Measurements from ENCODE around the gene HIPK3. TPM values are rescaled to one million over a fixed set of nuclear protein-coding genes. Genes with fewer than 3 reads are reported as not detected.

HIPK3 gene
- total RNA-seq, 1 experiment from 2014 or later = 68.5 TPM

DNA sequence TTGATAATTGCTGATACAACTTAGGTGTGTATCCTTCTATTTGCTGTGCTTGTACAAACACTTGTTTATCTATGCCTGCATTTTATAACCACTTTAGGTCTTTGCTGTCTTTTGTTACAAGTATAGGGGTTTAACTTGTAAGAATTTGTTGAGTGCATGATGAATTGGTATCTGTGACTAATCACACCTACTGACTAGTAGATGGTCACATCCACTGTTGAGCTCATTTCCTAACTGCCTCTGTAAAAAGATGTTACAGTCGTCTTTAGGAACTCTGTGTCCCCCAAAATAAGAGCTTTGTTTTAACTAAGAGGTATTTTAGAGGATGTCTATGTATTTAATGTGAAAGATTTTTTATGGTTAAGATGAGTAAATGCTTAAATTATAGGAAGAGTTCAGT lies 60.5 kb downstream of the HIPK3 start:
- intact Hi-C loops (cut with micrococcal nuclease; ENCODE audit: unreplicated experiment) = no loop called here
- Histone ChIP-seq H3K36me3 (ENCODE audit: control insufficient read depth, insufficient read depth, low read length) (no peaks in the 10 kb centered on the region), H3K4me1 (peaks cover 21% of the 10 kb centered on the region), H3K4me3 (ENCODE audit: low read depth, low read length) (no peak overlapping the region), H3K27me3 (replicated peaks; ENCODE audit: control insufficient read depth, insufficient read depth, low read length) (no peaks in the 10 kb centered on the region), H3K9me3 (no peaks in the 10 kb centered on the region)
- no peaks in the 10 kb centered on the region for H3K9me3 Mint-ChIP-seq (ENCODE audit: unreplicated experiment)
- no peaks in the 10 kb centered on the region for H3K4me1 Mint-ChIP-seq (ENCODE audit: low read depth, unreplicated experiment)
- no TSS peak for BruUV-seq (replicated peaks)
- no peak overlapping the region for H3K4me3 Mint-ChIP-seq (ENCODE audit: unreplicated experiment)
- H3K27ac Mint-ChIP-seq (ENCODE audit: unreplicated experiment) = no peak overlapping the region
- ChIA-PET CTCF (interaction anchor here (0.6 kb wide), 1 partner anchor 40 kb away, joined by 3 read pairs; no protein-coding TSS in a partner anchor), POLR2A (no interaction called here)
- H3K27me3 Mint-ChIP-seq (ENCODE audit: insufficient read depth, unreplicated experiment) = no peaks in the 10 kb centered on the region
- TF ChIP-seq, protein P1, sequence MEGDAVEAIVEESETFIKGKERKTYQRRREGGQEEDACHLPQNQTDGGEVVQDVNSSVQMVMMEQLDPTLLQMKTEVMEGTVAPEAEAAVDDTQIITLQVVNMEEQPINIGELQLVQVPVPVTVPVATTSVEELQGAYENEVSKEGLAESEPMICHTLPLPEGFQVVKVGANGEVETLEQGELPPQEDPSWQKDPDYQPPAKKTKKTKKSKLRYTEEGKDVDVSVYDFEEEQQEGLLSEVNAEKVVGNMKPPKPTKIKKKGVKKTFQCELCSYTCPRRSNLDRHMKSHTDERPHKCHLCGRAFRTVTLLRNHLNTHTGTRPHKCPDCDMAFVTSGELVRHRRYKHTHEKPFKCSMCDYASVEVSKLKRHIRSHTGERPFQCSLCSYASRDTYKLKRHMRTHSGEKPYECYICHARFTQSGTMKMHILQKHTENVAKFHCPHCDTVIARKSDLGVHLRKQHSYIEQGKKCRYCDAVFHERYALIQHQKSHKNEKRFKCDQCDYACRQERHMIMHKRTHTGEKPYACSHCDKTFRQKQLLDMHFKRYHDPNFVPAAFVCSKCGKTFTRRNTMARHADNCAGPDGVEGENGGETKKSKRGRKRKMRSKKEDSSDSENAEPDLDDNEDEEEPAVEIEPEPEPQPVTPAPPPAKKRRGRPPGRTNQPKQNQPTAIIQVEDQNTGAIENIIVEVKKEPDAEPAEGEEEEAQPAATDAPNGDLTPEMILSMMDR (IDR thresholded peaks at IDR 0.05; ENCODE audit: insufficient read depth in 1 of 2, low read depth in 1 of 2, low read length in 1 of 2, severe bottlenecking in 1 of 2, unreplicated experiment in 1 of 2) = no peak
- no peak for DNase-seq
- H3K36me3 Mint-ChIP-seq (ENCODE audit: insufficient read depth, unreplicated experiment) = no peaks in the 10 kb centered on the region

DNA sequence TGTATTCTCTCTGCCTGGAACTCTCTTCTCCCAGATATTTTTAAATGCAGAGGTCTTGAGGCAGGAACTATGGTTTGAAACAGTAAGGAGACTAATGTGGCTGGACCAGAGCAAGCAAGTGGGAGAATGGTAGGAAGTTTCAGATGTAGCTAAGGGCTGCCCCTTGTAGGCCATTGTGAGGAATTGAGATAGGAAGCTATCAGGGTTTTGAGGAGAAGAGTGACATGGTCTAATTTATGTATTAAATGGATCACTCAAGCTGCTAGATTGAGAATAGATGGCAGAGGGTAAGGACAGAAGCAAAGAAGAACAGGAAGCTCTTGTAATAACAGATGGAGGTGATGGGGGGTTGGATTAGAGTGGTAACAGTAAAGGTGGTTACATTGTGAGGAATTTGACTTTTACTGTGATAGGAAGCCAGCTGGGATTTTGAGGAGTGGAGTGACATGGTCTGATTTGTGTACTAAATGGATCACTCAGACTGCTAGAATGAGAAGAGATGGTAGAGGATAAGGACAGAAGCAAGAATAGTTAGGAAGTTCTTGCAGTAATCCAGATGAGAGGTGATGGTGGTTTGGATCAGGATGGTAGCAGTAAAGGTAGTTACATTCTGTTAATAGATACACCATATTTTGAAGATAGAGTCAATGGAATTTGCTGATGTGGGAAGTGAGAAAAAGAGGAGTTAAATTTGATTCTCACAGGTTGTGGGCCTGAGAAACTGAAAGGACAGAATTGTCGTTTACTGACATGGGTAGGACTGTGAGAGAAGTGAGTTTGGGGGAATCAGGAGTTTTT lies 63.0 kb downstream of the HIPK3 start:
- no peaks in the 10 kb centered on the region for H3K9me3 Mint-ChIP-seq (ENCODE audit: unreplicated experiment)
- no peaks in the 10 kb centered on the region for H3K36me3 ChIP-seq (ENCODE audit: control insufficient read depth, insufficient read depth, low read length)
- no peaks in the 10 kb centered on the region for H3K9me3 ChIP-seq
- no peaks in the 10 kb centered on the region for H3K27me3 Mint-ChIP-seq (ENCODE audit: insufficient read depth, unreplicated experiment)
- TF ChIP-seq, protein P1 (IDR thresholded peaks at IDR 0.05; ENCODE audit: insufficient read depth in 1 of 2, low read depth in 1 of 2, low read length in 1 of 2, severe bottlenecking in 1 of 2, unreplicated experiment in 1 of 2) = no peak
- H3K4me1 ChIP-seq = peaks cover 35% of the 10 kb centered on the region
- ChIA-PET POLR2A (no interaction called here), CTCF (interaction anchor here (0.6 to 0.7 kb wide), 2 partner anchors 99 to 154 kb away, joined by 3 read pairs; no protein-coding TSS in a partner anchor)
- H3K27ac Mint-ChIP-seq (ENCODE audit: unreplicated experiment) = no peak overlapping the region
- H3K4me3 ChIP-seq (ENCODE audit: low read depth, low read length) = no peak overlapping the region
- intact Hi-C loops (cut with micrococcal nuclease; ENCODE audit: unreplicated experiment) = loop anchor here (1.0 to 10.0 kb wide), 2 partner anchors 154 to 235 kb away; no protein-coding TSS in a partner anchor
- H3K27me3 ChIP-seq (replicated peaks; ENCODE audit: control insufficient read depth, insufficient read depth, low read length) = no peaks in the 10 kb centered on the region
- BruUV-seq (replicated peaks) = no TSS peak
- DNase-seq = no peak
- no peaks in the 10 kb centered on the region for H3K36me3 Mint-ChIP-seq (ENCODE audit: insufficient read depth, unreplicated experiment)
- H3K4me3 Mint-ChIP-seq (ENCODE audit: unreplicated experiment) = no peak overlapping the region
- peaks cover 6% of the 10 kb centered on the region for H3K4me1 Mint-ChIP-seq (ENCODE audit: low read depth, unreplicated experiment)

DNA sequence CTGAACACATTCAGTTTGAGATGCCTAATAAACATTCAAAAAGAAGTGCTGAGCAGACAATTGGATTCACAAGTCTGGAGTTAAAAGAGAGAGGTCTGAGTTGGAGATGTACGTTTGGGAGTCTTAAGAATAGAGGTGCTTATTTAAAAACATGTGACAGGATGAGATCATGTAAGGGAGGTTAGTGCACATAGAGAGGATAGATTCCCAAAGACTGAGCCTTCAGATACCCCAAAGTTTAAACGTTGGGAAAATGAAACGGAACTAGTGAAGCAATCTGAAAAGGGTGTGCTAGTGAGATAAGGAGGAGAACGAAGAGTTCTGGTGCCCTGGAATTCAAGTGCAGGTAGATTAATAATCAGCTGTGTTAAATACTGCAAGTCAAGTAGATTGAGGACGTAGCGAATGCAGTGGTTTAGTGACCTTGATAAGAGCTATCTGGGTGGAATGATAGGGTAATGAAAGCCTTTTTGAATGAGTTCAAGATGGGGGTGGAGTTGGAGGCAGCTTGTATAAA lies 63.7 kb downstream of the HIPK3 start:
- H3K27me3 Mint-ChIP-seq (ENCODE audit: insufficient read depth, unreplicated experiment) = no peaks in the 10 kb centered on the region
- CTCF ChIA-PET = no interaction called here
- Histone ChIP-seq H3K4me1 (peaks cover 35% of the 10 kb centered on the region), H3K36me3 (ENCODE audit: control insufficient read depth, insufficient read depth, low read length) (no peaks in the 10 kb centered on the region), H3K9me3 (no peaks in the 10 kb centered on the region), H3K27me3 (replicated peaks; ENCODE audit: control insufficient read depth, insufficient read depth, low read length) (no peaks in the 10 kb centered on the region), H3K4me3 (ENCODE audit: low read depth, low read length) (no peak overlapping the region)
- peaks cover 12% of the 10 kb centered on the region for H3K4me1 Mint-ChIP-seq (ENCODE audit: low read depth, unreplicated experiment)
- H3K27ac Mint-ChIP-seq (ENCODE audit: unreplicated experiment) = no peak overlapping the region
- H3K36me3 Mint-ChIP-seq (ENCODE audit: insufficient read depth, unreplicated experiment) = no peaks in the 10 kb centered on the region
- POLR2A ChIA-PET = no interaction called here
- H3K4me3 Mint-ChIP-seq (ENCODE audit: unreplicated experiment) = no peak overlapping the region
- intact Hi-C loops (cut with micrococcal nuclease; ENCODE audit: unreplicated experiment) = loop anchor here (1.0 to 10.0 kb wide), 2 partner anchors 155 to 236 kb away; no protein-coding TSS in a partner anchor
- H3K9me3 Mint-ChIP-seq (ENCODE audit: unreplicated experiment) = no peaks in the 10 kb centered on the region
- TF ChIP-seq, protein P1 (IDR thresholded peaks at IDR 0.05; ENCODE audit: insufficient read depth in 1 of 2, low read depth in 1 of 2, low read length in 1 of 2, severe bottlenecking in 1 of 2, unreplicated experiment in 1 of 2) = no peak
- no peak for DNase-seq
- no TSS peak for BruUV-seq (replicated peaks)

Measured in Caco-2 (cell line).